ENCODE data around the gene YJEFN3. TPM values are rescaled to one million over a fixed set of nuclear protein-coding genes. Genes with fewer than 3 reads are reported as not detected.
A peak's percentile ranks its signal among the peaks of the same experiment; 100 is the strongest.

The YJEFN3 gene
- total RNA-seq, 1 donor from 2014 or later = 2.6 TPM

- Mint-ChIP-seq H3K4me1 (peaks cover 21% of the 10 kb centered on the region), H3K27ac (no peak overlapping the region), H3K27me3 (ENCODE audit: insufficient read depth, low read depth) (peaks cover 14% of the 10 kb centered on the region), H3K4me3 (no peak overlapping the region), H3K9me3 (no peaks in the 10 kb centered on the region), H3K36me3 (peaks cover 5% of the 10 kb centered on the region)
- no peak overlapping the region for H3K4me3 ChIP-seq
- peaks cover 41% of the 10 kb centered on the region for H4K20me1 ChIP-seq (ENCODE audit: low read depth)
- no peaks in the 10 kb centered on the region for H3K27me3 ChIP-seq
- H3F3A ChIP-seq (ENCODE audit: low read depth) = peaks cover 24% of the 10 kb centered on the region
- H3K79me2 ChIP-seq (ENCODE audit: low read depth) = no peaks in the 10 kb centered on the region
- TF ChIP-seq EZH2 (IDR thresholded peaks at IDR 0.05) (no peak), EZH2phosphoT487 (IDR thresholded peaks at IDR 0.05) (no peak)
- TF ChIP-seq, protein P1, sequence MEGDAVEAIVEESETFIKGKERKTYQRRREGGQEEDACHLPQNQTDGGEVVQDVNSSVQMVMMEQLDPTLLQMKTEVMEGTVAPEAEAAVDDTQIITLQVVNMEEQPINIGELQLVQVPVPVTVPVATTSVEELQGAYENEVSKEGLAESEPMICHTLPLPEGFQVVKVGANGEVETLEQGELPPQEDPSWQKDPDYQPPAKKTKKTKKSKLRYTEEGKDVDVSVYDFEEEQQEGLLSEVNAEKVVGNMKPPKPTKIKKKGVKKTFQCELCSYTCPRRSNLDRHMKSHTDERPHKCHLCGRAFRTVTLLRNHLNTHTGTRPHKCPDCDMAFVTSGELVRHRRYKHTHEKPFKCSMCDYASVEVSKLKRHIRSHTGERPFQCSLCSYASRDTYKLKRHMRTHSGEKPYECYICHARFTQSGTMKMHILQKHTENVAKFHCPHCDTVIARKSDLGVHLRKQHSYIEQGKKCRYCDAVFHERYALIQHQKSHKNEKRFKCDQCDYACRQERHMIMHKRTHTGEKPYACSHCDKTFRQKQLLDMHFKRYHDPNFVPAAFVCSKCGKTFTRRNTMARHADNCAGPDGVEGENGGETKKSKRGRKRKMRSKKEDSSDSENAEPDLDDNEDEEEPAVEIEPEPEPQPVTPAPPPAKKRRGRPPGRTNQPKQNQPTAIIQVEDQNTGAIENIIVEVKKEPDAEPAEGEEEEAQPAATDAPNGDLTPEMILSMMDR (IDR thresholded peaks at IDR 0.05) = peak; percentile 98
- H3K4me2 ChIP-seq = no peak overlapping the region
- no peak overlapping the region for H3K27ac ChIP-seq
- no peak overlapping the region for H2AFZ ChIP-seq (replicated peaks)
- peak; percentile 88 for DNase-seq (ENCODE audit: low spot score)
- H3K9ac ChIP-seq = no peak overlapping the region
- H3K9me3 ChIP-seq (ENCODE audit: low read depth) = no peaks in the 10 kb centered on the region
- no peaks in the 10 kb centered on the region for H3K36me3 ChIP-seq
- H3K4me1 ChIP-seq = no peaks in the 10 kb centered on the region
Observed at GRCh38 chr19:19531951-19532805, 3.5 kb downstream of the YJEFN3 start.

GRCh38 chr19:19532806-19533701 lies 4.3 kb downstream of the YJEFN3 start:
- Histone ChIP-seq H3K9ac (no peak overlapping the region), H3K9me3 (ENCODE audit: low read depth) (no peaks in the 10 kb centered on the region), H2AFZ (replicated peaks) (no peak overlapping the region), H3K4me1 (no peaks in the 10 kb centered on the region), H3K79me2 (ENCODE audit: low read depth) (no peaks in the 10 kb centered on the region), H3K36me3 (no peaks in the 10 kb centered on the region), H3F3A (ENCODE audit: low read depth) (peaks cover 26% of the 10 kb centered on the region), H3K27me3 (peaks cover 8% of the 10 kb centered on the region), H3K27ac (no peak overlapping the region), H3K4me2 (no peak overlapping the region), H4K20me1 (ENCODE audit: low read depth) (peaks cover 39% of the 10 kb centered on the region), H3K4me3 (no peak overlapping the region)
- TF ChIP-seq EZH2 (IDR thresholded peaks at IDR 0.05) = no peak
- no peak for TF ChIP-seq EZH2phosphoT487 (IDR thresholded peaks at IDR 0.05)
- TF ChIP-seq, protein P1 (IDR thresholded peaks at IDR 0.05) = no peak
- no peak for DNase-seq (ENCODE audit: low spot score)
- H3K27me3 Mint-ChIP-seq (ENCODE audit: insufficient read depth, low read depth) = peaks cover 15% of the 10 kb centered on the region
- H3K4me1 Mint-ChIP-seq = peaks cover 22% of the 10 kb centered on the region
- peaks cover 5% of the 10 kb centered on the region for H3K36me3 Mint-ChIP-seq
- no peak overlapping the region for H3K4me3 Mint-ChIP-seq
- no peaks in the 10 kb centered on the region for H3K9me3 Mint-ChIP-seq
- H3K27ac Mint-ChIP-seq = no peak overlapping the region

DNA sequence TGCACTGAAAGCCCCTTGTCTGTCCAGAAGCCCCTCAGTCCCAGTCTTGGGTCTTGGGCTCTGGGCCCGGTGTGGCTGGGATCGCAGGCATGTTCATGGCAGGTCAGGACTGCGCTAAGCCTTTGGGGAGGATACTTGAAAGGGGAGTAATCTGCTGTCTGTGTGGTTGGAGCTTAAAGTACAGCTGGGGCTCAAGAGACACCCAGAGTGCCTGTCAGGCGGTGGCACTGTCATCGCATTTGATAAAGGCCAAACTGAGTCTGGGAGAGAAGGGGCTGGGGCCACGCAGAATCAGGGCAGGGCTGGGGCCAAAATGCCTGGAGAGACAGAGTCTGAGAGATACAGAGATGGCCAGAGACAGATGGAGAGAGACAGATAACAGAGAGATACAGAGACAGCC lies 5.1 kb downstream of the YJEFN3 start:
- no peaks in the 10 kb centered on the region for H3K9me3 ChIP-seq (ENCODE audit: low read depth)

More for the DNA sequence above, 5.1 kb downstream of the YJEFN3 start:
- Histone ChIP-seq H3K79me2 (ENCODE audit: low read depth) (no peaks in the 10 kb centered on the region), H3K4me3 (no peak overlapping the region), H3K4me1 (no peaks in the 10 kb centered on the region), H3K27me3 (peaks cover 16% of the 10 kb centered on the region), H4K20me1 (ENCODE audit: low read depth) (peaks cover 33% of the 10 kb centered on the region), H3F3A (ENCODE audit: low read depth) (peaks cover 25% of the 10 kb centered on the region), H3K9ac (no peak overlapping the region), H3K4me2 (no peak overlapping the region), H3K36me3 (no peaks in the 10 kb centered on the region), H3K27ac (no peak overlapping the region), H2AFZ (replicated peaks) (no peak overlapping the region)
- DNase-seq (ENCODE audit: low spot score) = no peak
- H3K4me3 Mint-ChIP-seq = no peak overlapping the region
- no peak overlapping the region for H3K27ac Mint-ChIP-seq
- peaks cover 5% of the 10 kb centered on the region for H3K36me3 Mint-ChIP-seq
- no peaks in the 10 kb centered on the region for H3K9me3 Mint-ChIP-seq
- peaks cover 16% of the 10 kb centered on the region for H3K27me3 Mint-ChIP-seq (ENCODE audit: insufficient read depth, low read depth)
- TF ChIP-seq, protein P1 (IDR thresholded peaks at IDR 0.05) = no peak
- no peak for TF ChIP-seq EZH2 (IDR thresholded peaks at IDR 0.05)
- peaks cover 23% of the 10 kb centered on the region for H3K4me1 Mint-ChIP-seq
